ENCODE measurements around the gene COG7. TPM values are rescaled to one million over a fixed set of nuclear protein-coding genes. Genes with fewer than 3 reads are reported as not detected.
"Not testable (repeated sequence)": the region's sequence is repeated elsewhere in the genome, so short reads cannot be mapped to it uniquely, and the experiment has no call there.

COG7 gene
- total RNA-seq, 1 experiment from 2014 or later: 17.9 TPM

- Mint-ChIP-seq H3K4me1 (peaks cover 9% of the 10 kb centered on the region in 2 experiments), H3K27ac (no peak overlapping the region; a peak in 1 of 7 replicates), H3K27me3 (ENCODE audit: low read depth) (no peaks in the 10 kb centered on the region; the same call in none of the 2 replicates), H3K4me3 (no peak overlapping the region; a peak in 1 of 5 replicates), H3K36me3 (ENCODE audit: insufficient read depth in 1 of 3, low read depth in 3 of 3) (no peaks in the 10 kb centered on the region), H3K9me3 (no peaks in the 10 kb centered on the region)
- Histone ChIP-seq H3K4me1 (ENCODE audit: insufficient read depth, low read length) (peaks cover 2% of the 10 kb centered on the region; the same call in 1 of the 2 replicates), H3T11ph (ENCODE audit: low read length) (no peak overlapping the region), H2AFZ (ENCODE audit: low read length) (no peak overlapping the region), H2BK15ac (ENCODE audit: low read depth, low read length) (no peak overlapping the region), H4K91ac (ENCODE audit: insufficient read length, low read depth, low read length) (no peak overlapping the region), H4K20me1 (ENCODE audit: control insufficient read depth, insufficient read depth, insufficient read length) (peaks cover 3% of the 10 kb centered on the region), H3K23ac (ENCODE audit: insufficient read length, low read depth, low read length) (no peak overlapping the region), H4K8ac (replicated peaks; ENCODE audit: insufficient read length, low read depth, low read length) (no peak overlapping the region), H4K5ac (ENCODE audit: insufficient read length, low read depth, low read length) (no peak overlapping the region), H3K27ac (ENCODE audit: insufficient read length, low read depth, low read length) (no peak overlapping the region), H3K56ac (ENCODE audit: insufficient read length, low read depth, low read length) (no peak overlapping the region), H2AK5ac (ENCODE audit: insufficient read length, low read length) (no peak overlapping the region), H2BK12ac (ENCODE audit: insufficient read length, low read depth, low read length) (no peak overlapping the region), H3K4ac (ENCODE audit: low read depth, low read length) (no peak overlapping the region), H2BK20ac (ENCODE audit: low read depth, low read length, poor library complexity, severe bottlenecking) (no peak overlapping the region), H3K27me3 (ENCODE audit: insufficient read depth, low read length) (no peaks in the 10 kb centered on the region), H3K4me2 (ENCODE audit: insufficient read depth, insufficient read length, low read length) (no peak overlapping the region), H3K18ac (ENCODE audit: insufficient read length, low read depth, low read length) (no peak overlapping the region), H3K79me1 (ENCODE audit: insufficient read depth, low read depth, low read length, poor library complexity, severe bottlenecking) (no peaks in the 10 kb centered on the region), H3K79me2 (ENCODE audit: insufficient read depth, low read length) (no peaks in the 10 kb centered on the region; the same call in 1 of the 2 replicates), H3K14ac (ENCODE audit: insufficient read depth, low read length) (no peak overlapping the region), H3K9ac (ENCODE audit: extremely low read depth, insufficient read length, low read length) (no peak overlapping the region), H2BK120ac (ENCODE audit: low read depth, low read length, poor library complexity, severe bottlenecking) (no peak overlapping the region), H3K23me2 (ENCODE audit: insufficient read length, low read depth, low read length, poor library complexity, severe bottlenecking) (no peaks in the 10 kb centered on the region), H2BK5ac (ENCODE audit: insufficient read length, low read length) (no peak overlapping the region), H3K9me3 (ENCODE audit: control insufficient read depth, low read depth, low read length) (no peaks in the 10 kb centered on the region)
- TF ChIP-seq CTCF (conservative IDR thresholded peaks at IDR 0.05): no peak
- WGBS (ENCODE audit: extremely low coverage, insufficient read length, low lambda C conversion rate): no CpG with 5 or more reads among the region's 10 CpGs
- DNase-seq: no peak
Observed at GRCh38 chr16:23367564-23367963, 85.4 kb downstream of the COG7 start.

GRCh38 chr16:23366341-23366740, 86.6 kb downstream of the COG7 start:
- not testable (repeated sequence) for H3K23me2 ChIP-seq (ENCODE audit: insufficient read length, low read depth, low read length, poor library complexity, severe bottlenecking)
- no CpG with 5 or more reads among the region's 7 CpGs for WGBS (ENCODE audit: extremely low coverage, insufficient read length, low lambda C conversion rate)

More at GRCh38 chr16:23366341-23366740, 86.6 kb downstream of the COG7 start:
- not testable (repeated sequence) for H3K4me1 ChIP-seq (ENCODE audit: insufficient read depth, low read length); H3K4ac ChIP-seq (ENCODE audit: low read depth, low read length); DNase-seq; H3K9me3 Mint-ChIP-seq; H2AFZ ChIP-seq (ENCODE audit: low read length); H2BK15ac ChIP-seq (ENCODE audit: low read depth, low read length); H3K27me3 ChIP-seq (ENCODE audit: insufficient read depth, low read length); H3K9me3 ChIP-seq (ENCODE audit: control insufficient read depth, low read depth, low read length); H3K56ac ChIP-seq (ENCODE audit: insufficient read length, low read depth, low read length); H4K5ac ChIP-seq (ENCODE audit: insufficient read length, low read depth, low read length); H2BK5ac ChIP-seq (ENCODE audit: insufficient read length, low read length); H2BK12ac ChIP-seq (ENCODE audit: insufficient read length, low read depth, low read length); H3K4me2 ChIP-seq (ENCODE audit: insufficient read depth, insufficient read length, low read length); H2BK20ac ChIP-seq (ENCODE audit: low read depth, low read length, poor library complexity, severe bottlenecking); H2BK120ac ChIP-seq (ENCODE audit: low read depth, low read length, poor library complexity, severe bottlenecking); H3K36me3 Mint-ChIP-seq (ENCODE audit: insufficient read depth in 1 of 3, low read depth in 3 of 3); H3K27me3 Mint-ChIP-seq (ENCODE audit: low read depth); H3K27ac ChIP-seq (ENCODE audit: insufficient read length, low read depth, low read length); H3K9ac ChIP-seq (ENCODE audit: extremely low read depth, insufficient read length, low read length); H3K23ac ChIP-seq (ENCODE audit: insufficient read length, low read depth, low read length); H4K20me1 ChIP-seq (ENCODE audit: control insufficient read depth, insufficient read depth, insufficient read length); H3K79me2 ChIP-seq (ENCODE audit: insufficient read depth, low read length); H2AK5ac ChIP-seq (ENCODE audit: insufficient read length, low read length); H3K79me1 ChIP-seq (ENCODE audit: insufficient read depth, low read depth, low read length, poor library complexity, severe bottlenecking); H3K14ac ChIP-seq (ENCODE audit: insufficient read depth, low read length); H3T11ph ChIP-seq (ENCODE audit: low read length); H4K8ac ChIP-seq (replicated peaks; ENCODE audit: insufficient read length, low read depth, low read length); H3K27ac Mint-ChIP-seq; H4K91ac ChIP-seq (ENCODE audit: insufficient read length, low read depth, low read length); H3K4me3 Mint-ChIP-seq; H3K18ac ChIP-seq (ENCODE audit: insufficient read length, low read depth, low read length)
- peaks cover 9 to 11% of the 10 kb centered on the region in 2 experiments for H3K4me1 Mint-ChIP-seq

Data from H9 (cell line).